Stimulated activated CD8-positive, alpha-beta memory T cell treated with anti-CD3 and anti-CD28 coated beads, Interleukin-12 subunit alpha, Interleukin-12 subunit beta, amount 100 ng/mL, for 1 hour (primary cell): ENCODE results near the gene DOCK10.

Experiments
- DNase-seq: peaks from one replicate; pipeline ENCODE4 v3.0.0-alpha.2; 2020; ENCODE audit warnings: low read depth

The DOCK10 gene

GRCh38 chr2:224776795-224777558 is 265.3 kb downstream of the DOCK10 start:
- no peak for DNase-seq

- no peak for DNase-seq
Observed at GRCh38 chr2:224775647-224776046, 266.6 kb downstream of the DOCK10 start.

DNA sequence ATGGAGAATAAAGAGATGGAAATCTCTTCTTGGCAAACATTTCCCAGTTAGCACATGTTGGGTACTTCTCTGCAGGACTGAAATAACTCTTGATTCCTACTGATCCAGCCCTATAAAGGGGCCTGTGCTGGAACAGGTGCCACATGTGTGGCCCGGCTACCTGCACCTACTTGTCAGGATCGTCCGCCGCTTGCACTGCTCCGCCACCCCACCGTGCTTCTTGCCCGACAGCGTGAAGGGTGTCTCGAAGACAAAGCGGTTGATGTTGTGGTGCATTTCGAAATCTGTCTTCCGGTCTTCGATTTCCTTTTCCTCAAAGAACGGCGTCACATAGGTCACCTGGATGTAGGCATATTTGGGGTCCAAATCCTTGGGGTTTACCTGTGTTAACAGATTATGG is 267.5 kb downstream of the DOCK10 start:
- DNase-seq, result no peak

DNA sequence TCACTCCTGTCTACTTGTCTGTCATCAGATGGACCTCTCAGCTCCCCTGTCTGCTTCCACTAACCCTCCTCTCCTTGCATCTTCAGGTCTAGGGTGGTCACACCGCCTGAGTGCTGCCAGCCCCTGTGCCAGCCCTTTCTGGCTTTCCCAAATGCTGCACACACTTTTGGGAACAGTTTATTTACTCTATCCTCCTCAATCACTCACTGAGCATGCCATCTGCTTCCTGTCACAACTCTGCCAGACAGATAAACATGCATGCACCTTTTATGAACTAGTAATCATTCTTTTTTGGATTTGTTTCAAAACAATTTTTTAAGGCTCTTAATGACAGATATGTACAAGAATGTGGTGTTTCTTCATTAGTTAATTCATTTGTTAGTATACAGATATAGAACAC is 269.8 kb downstream of the DOCK10 start:
- DNase-seq, result no peak

DNA sequence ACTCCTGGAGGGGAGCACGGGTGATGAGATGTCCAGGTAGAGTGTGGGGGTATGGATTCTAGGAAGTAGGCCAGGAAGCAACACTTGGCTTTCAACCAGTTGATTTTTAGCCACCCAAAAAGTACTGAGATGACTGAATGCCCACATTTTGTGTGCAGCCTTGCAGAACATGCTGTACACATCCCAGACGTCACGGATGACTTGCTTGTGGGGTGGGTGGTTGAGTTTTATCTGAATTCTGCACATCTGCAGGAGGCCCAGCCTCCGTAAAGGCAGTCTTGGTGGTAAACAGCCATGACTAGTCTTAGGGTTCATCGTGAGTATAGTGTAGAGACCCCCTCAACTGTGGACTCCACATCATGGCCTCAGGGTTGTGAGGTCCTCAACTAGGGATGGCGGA is 272.8 kb downstream of the DOCK10 start:
- no peak for DNase-seq

- no peak for DNase-seq
Observed at GRCh38 chr2:224764565-224765236, 277.6 kb downstream of the DOCK10 start.

DNA sequence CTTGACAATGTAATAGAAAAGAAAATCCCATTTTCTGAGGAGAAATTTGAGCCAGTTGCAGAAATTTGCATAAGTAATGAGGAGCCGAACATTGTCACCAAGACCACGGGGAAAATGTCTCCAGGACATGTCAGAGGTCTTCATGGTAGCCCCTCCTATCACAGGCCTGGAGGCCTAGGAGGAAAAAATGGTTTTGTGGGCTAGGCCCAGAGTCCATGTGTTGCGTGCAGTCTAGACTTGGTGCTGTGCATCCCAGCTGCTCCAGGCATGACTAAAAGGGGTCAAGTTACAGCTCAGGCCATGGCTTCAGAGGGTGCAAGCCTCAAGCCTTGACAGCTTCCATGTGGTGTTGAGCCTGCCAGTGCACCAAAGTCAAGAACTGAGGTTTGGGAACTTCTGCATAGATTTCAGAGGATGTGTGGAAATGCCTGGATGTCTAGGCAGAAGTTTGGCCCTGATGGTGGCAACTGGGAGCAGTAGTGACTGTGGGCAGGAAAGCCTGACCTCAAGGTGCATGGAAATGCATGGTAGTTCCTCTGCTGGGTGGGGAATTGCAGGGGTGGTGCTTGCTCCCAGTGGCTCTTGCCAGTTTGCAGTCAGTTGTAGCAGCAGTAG is 284.2 kb downstream of the DOCK10 start:
- no peak for DNase-seq

DNA sequence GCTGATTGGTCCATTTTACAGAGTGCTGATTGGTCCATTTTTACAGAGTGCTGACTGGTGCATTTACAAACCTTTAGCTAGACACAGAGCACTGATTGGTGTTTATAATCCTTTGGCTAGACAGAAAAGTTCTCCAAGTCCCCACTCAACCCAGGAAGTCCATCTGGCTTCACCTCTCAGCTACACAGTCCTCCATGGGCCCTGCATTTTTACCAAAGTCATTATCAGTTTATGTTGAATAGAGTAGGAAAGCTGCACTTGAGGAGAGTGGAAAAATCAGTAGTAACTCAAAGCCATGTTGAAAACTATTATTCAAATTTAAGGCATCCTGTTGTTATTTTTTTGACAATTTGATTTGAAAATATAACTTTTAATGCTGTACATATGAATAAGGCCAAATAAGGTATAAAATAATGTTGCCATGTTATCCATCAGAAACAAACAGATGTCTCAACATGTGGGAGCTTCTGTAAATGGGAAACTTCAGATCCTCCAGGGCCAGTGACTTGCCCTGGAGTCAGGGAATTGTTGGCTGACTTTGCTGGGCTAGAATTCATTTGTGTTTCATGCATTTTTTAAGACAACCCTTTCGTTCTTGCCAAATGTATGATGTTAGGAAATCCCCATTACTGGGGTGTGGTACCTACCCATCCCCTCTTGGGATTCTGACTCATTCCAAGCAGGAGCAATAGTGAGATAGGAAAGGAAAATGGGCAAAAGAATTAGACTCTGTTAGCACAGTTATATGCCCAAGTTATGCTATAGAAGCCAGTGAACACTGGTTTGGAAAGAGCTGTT is 288.3 kb downstream of the DOCK10 start:
- DNase-seq, result no peak

GRCh38 chr2:224751996-224752698 is 290.1 kb downstream of the DOCK10 start:
- DNase-seq, result no peak

DNA sequence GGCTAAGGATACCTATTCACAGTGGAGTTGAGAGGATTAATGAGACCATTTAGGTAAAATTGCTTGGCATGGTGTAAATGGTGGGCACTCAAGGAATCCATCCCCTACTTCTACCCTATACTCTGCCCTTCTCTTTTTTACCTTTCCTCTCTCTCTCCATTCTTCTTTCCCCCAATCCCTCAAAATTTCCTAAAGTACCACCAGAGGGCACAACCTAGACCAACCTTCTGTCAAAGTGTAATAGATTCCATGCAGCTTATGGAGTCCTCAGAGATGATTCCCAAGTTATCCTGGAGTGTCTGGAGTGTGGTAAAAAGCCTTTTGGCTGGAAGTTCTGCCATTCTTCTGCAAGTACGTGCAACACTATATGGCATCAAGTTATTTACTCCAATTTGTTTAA is 293.1 kb downstream of the DOCK10 start:
- no peak for DNase-seq

DNA sequence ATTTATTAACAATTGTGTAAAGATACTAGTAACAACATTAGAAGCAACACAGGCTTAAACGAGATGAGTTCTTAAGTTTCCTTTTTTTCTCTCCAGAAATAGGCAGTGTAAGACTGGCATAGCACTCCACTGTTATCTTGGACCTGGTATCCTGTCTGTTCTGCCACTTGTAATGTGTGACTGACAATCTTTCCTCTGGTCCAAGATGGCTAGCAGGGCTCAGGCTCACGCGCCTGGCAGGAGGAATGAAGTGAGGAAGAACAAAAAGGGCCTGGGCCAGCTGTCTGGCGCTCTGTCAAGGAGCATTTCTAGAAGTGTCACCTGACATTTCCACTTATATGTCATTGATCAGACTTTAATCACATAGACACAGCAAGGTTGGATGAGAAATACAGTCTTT is 294.5 kb downstream of the DOCK10 start:
- DNase-seq, result no peak

DNA sequence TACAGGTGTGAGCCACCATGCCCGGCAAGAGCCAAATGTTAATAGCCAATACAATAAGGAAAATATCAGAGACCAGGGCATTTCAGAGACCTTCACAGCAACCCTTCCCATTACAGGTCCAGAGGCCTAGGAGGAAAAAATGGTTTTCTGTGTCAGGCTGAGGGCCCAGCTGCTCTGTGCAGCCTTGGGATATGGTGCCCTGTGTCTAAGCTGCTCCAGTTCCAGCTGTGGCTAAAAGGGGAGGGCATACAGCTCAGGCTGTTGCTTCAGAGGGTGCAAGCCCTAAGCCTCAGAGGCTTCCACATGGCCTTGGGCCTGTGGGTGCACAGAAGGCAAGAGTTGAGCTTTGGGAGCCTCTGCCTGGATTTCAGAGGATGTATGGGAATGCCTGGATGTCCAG is 306.0 kb downstream of the DOCK10 start:
- DNase-seq, result no peak

GRCh38 chr2:224734949-224735348 is 307.3 kb downstream of the DOCK10 start:
- DNase-seq, result no peak

DNA sequence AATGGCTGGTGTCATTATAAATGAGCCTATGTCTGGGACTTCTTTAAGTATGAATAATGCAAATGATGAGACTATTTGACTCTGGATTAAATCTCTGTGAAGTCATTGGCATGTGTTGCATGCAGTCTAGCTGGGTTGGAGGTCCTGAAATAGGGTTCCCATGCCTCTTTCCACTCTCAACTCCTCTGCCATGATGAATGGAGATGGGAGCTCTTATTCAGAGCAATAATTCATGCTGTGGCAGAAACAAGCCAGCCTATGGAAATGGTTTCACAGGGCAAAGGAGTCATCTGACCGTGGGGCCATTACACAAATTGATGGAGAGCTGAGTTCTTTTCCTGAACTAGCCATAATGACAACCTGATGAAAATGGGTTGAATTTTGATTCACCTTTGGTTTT is 310.6 kb downstream of the DOCK10 start:
- no peak for DNase-seq

DNA sequence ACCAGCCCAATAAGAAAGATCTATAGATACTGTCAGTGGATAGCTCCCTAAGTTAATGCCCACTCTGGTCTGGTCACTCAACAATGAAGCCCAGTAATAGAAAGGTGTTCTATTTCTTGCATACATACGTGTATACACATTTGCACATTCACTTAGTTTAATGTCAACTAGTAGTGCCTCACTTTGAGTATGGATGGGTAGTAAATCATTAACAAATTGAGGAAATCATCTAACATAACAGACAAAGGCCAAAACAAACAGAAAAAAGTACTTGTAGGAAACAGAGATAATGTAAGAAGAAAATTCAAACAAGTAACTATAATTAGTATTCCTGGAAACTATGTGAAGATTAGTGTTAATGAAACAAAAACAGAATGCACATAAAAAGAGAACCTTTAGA is 312.8 kb downstream of the DOCK10 start:
- DNase-seq, result no peak

GRCh38 chr2:224724331-224724730 is 317.9 kb downstream of the DOCK10 start:
- DNase-seq, result no peak

GRCh38 chr2:224723586-224724217 is 318.6 kb downstream of the DOCK10 start:
- DNase-seq, result no peak

- no peak for DNase-seq
Observed at GRCh38 chr2:224722770-224723169, 319.5 kb downstream of the DOCK10 start.

- no peak for DNase-seq
Observed at GRCh38 chr2:224722250-224722649, 320.0 kb downstream of the DOCK10 start.

DNA sequence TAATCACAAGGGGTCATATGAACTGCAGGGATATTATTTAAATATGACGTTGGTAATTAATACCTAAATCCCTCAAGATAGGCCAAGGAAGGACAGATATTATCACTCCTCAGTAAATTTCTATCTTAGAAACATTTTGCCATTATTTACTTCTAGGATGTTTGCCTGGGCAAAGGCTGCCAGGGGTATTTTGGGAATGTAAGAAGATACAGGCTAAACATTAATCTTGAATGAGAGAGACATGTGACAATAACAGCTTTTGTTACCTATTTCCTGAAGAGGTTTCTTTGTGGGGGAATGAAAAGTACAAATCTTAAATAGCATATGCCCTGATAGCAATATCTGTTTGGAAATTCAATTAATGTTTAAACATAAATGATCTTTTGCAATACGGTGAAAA is 325.3 kb downstream of the DOCK10 start:
- DNase-seq, result no peak

GRCh38 chr2:224716201-224716600 is 326.1 kb downstream of the DOCK10 start, which contains the start of gene CCDC195:
TSS of gene CCDC195 (minus strand) at chr2:224716365. CDS start at chr2:224716365, 0 bp downstream.
- no peak for DNase-seq
